GM12891 (cell line): ENCODE measurements around the gene UGT2A3.

Experiments used
- PAX5 ChIP-seq: IDR thresholded peaks from 2 replicates; pipeline ENCODE4 v1.6.1; 2011; ENCODE audit warnings: low read length, moderate library complexity, mild to moderate bottlenecking; ENCODE audit not compliant: insufficient read depth, severe bottlenecking
- POLR2A ChIP-seq: IDR thresholded peaks from 2 replicates; pipeline ENCODE4 v1.6.1; 2011; ENCODE audit warnings: low read depth, low read length, control low read depth
- POLR2AphosphoS5 ChIP-seq: IDR thresholded peaks from 2 replicates; pipeline ENCODE4 v1.6.1; 2011; ENCODE audit warnings: low read depth, low read length, control low read depth
- SPI1 ChIP-seq: IDR thresholded peaks from 2 replicates; pipeline ENCODE4 v1.6.1; 2011; ENCODE audit warnings: low read depth, low read length, control low read depth
- TAF1 ChIP-seq: IDR thresholded peaks from 2 replicates; pipeline ENCODE4 v1.6.1; 2011; ENCODE audit warnings: low read depth, low read length, control low read depth

GRCh38 chr4:68951078-68951805 lies at the start of gene UGT2A3:
- TF ChIP-seq TAF1: no peak
- no peak for TF ChIP-seq POLR2A
- TF ChIP-seq POLR2AphosphoS5: no peak
- TF ChIP-seq PAX5: no peak
- no peak for TF ChIP-seq SPI1
